ENCODE results near the gene TECPR1.

TECPR1 gene

DNA sequence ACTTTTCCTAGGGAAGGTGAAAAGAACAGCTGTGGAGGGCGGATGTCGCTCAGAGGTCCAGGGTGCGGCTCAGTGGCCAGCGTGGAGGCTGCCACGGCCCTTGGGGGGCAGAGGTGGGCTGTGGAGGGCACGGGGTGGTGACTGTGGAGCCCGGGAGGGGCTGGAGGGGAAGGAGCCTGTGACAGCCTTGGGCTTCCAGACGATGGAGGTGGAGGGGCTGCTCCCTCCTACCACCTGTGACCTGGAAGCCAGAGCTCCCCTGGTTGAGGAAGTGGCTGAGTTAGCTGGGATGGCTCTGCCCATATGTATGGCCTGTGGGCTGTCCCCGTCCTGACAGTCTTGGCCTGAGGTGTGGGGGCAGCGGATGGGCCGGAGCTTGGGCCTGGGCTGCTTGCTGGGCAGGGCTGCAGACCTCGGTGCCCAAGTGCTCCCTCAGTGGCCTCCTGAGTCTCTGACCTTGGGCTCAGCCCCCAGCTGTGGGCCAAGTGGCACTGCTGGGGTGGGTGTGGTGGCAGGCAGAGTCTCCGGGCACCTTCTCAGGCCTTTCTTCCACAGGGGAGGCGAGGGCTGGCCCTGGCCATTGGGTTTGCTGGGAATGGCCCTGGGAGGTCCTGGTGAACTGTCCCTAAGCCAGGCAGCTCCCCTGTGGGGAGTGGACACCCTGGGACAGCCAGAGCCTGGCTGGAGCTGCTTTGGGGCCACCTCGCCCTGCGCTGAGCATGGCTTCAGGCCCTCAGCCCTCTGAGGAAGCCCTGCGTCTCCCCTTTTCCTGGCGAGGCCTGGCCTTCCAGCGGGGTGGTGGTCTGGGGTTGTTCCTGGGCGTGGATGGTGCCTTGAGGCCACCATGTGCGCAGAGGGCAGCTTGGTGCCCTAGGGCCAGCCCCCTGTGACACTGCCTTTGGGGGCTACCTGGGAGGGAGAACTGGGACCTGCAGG is 33.4 kb upstream of the TECPR1 start:
- WGBS, 2 donors (ENCODE audit: extremely low coverage in 2 of 2, insufficient read length in 2 of 2, insufficient replicate concordance in 1 of 2), result no CpG with 5 or more reads among the region's 21 CpGs
- peaks cover 3 to 59% of the 10 kb centered on the region in 2 donors for H3K36me3 ChIP-seq (replicated peaks in 1 of 2; ENCODE audit: control insufficient read depth in 2 of 2, insufficient read depth in 2 of 2, low read length in 2 of 2)
- H2AK5ac ChIP-seq (ENCODE audit: low read depth, low read length), result no peak overlapping the region
- no peak overlapping the region for H3K4ac ChIP-seq (ENCODE audit: low read length)
- peaks cover 37% of the 10 kb centered on the region for H3K79me1 ChIP-seq (ENCODE audit: low read depth, low read length)
- H3K18ac ChIP-seq (ENCODE audit: low read length), result peak overlapping the region; percentile 71
- H3K27ac ChIP-seq (replicated peaks; ENCODE audit: low read length), result no peak overlapping the region
- H3K4me3 ChIP-seq (ENCODE audit: low read length in 2 of 2), result no peak overlapping the region
- no peak for DNase-seq (ENCODE audit: low spot score)
- no peak overlapping the region for H2BK5ac ChIP-seq (ENCODE audit: low read length)
- peaks cover 23 to 29% of the 10 kb centered on the region in 2 donors for H3K4me1 ChIP-seq (ENCODE audit: control insufficient read depth in 2 of 2, insufficient read depth in 1 of 2, low read depth in 1 of 2, low read length in 2 of 2)
- H2BK12ac ChIP-seq (ENCODE audit: low read length), result no peak overlapping the region
- peak overlapping the region; percentile 24 for H3K9ac ChIP-seq (ENCODE audit: low read depth, low read length, poor library complexity)
- no peak overlapping the region for H2BK15ac ChIP-seq (ENCODE audit: low read length)
- H3K9me3 ChIP-seq (replicated peaks in 1 of 2; ENCODE audit: control insufficient read depth in 2 of 2, insufficient read depth in 1 of 2, low read depth in 1 of 2, low read length in 2 of 2), result no peaks in the 10 kb centered on the region
- H4K91ac ChIP-seq (ENCODE audit: low read depth, low read length, poor library complexity), result no peak overlapping the region
- H3K27me3 ChIP-seq (ENCODE audit: control insufficient read depth in 3 of 3, insufficient read depth in 3 of 3, low read depth in 1 of 3, low read length in 3 of 3), result no peaks in the 10 kb centered on the region
- no peak overlapping the region for H2AFZ ChIP-seq (ENCODE audit: low read length)
- peak overlapping the region; percentile 82 for H3K14ac ChIP-seq (ENCODE audit: low read length)
- H3K4me2 ChIP-seq (ENCODE audit: insufficient read depth, low read length, poor library complexity, severe bottlenecking), result no peak overlapping the region
- no peak overlapping the region for H2BK120ac ChIP-seq (ENCODE audit: low read depth, low read length)
- peak overlapping the region; percentile 67 for H3K23ac ChIP-seq (ENCODE audit: low read depth, low read length, poor library complexity)
- H4K8ac ChIP-seq (ENCODE audit: low read depth, low read length), result no peak overlapping the region

DNA sequence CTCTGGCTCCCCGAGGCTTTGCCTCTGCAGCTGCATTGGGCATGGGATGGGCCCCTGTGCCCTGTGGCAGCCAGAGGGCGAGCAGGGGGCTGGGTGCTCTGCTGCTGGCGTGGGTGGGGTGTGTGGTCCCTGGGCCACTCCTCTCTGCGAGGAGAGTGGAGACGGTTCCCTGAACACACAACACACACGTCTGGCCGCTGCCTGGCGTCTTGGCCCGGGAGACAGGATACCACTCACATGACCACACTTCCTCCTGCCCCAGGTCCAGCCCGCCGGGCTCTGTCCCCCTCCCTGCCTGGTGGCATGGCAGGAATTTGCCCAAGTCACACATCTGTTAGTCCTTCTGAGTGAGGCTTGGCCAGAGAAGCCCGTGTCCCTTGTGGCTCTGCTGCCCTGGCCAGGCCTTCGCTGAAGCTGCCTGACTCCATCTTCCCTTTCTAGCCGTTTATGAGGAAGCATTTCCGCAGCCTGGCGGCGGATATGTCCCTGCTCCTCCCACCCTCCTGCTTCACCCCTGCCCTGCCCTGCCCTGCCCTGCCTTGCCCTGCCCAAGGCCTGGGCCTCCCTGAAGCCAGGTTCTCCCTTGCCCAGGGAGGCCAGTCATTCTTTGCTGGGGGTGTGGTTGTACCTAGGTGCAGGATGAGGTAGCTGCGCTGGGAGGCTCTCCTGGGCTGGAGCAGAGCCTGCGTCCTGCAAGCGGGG is 32.5 kb upstream of the TECPR1 start:
- Histone ChIP-seq H3K27ac (replicated peaks; ENCODE audit: low read length) (no peak overlapping the region), H4K91ac (ENCODE audit: low read depth, low read length, poor library complexity) (no peak overlapping the region), H3K9me3 (replicated peaks in 1 of 2; ENCODE audit: control insufficient read depth in 2 of 2, insufficient read depth in 1 of 2, low read depth in 1 of 2, low read length in 2 of 2) (no peaks in the 10 kb centered on the region), H2BK15ac (ENCODE audit: low read length) (no peak overlapping the region), H2BK12ac (ENCODE audit: low read length) (no peak overlapping the region), H3K9ac (ENCODE audit: low read depth, low read length, poor library complexity) (peak overlapping the region; percentile 50), H2AFZ (ENCODE audit: low read length) (no peak overlapping the region), H2BK120ac (ENCODE audit: low read depth, low read length) (no peak overlapping the region), H3K14ac (ENCODE audit: low read length) (no peak overlapping the region), H2BK5ac (ENCODE audit: low read length) (peak overlapping the region; percentile 82), H3K36me3 (replicated peaks in 1 of 2; ENCODE audit: control insufficient read depth in 2 of 2, insufficient read depth in 2 of 2, low read length in 2 of 2) (peaks cover 3 to 54% of the 10 kb centered on the region in 2 donors), H3K27me3 (ENCODE audit: control insufficient read depth in 3 of 3, insufficient read depth in 3 of 3, low read depth in 1 of 3, low read length in 3 of 3) (no peaks in the 10 kb centered on the region), H3K4ac (ENCODE audit: low read length) (no peak overlapping the region), H4K8ac (ENCODE audit: low read depth, low read length) (no peak overlapping the region), H3K18ac (ENCODE audit: low read length) (no peak overlapping the region), H3K4me1 (ENCODE audit: control insufficient read depth in 2 of 2, insufficient read depth in 1 of 2, low read depth in 1 of 2, low read length in 2 of 2) (peaks cover 23 to 29% of the 10 kb centered on the region in 2 donors), H3K4me2 (ENCODE audit: insufficient read depth, low read length, poor library complexity, severe bottlenecking) (no peak overlapping the region), H3K23ac (ENCODE audit: low read depth, low read length, poor library complexity) (peak overlapping the region; percentile 67), H2AK5ac (ENCODE audit: low read depth, low read length) (peak overlapping the region; percentile 52), H3K79me1 (ENCODE audit: low read depth, low read length) (peaks cover 34% of the 10 kb centered on the region), H3K4me3 (ENCODE audit: low read length in 2 of 2) (peak overlapping the region in 1 of 2 donors; percentile 10)
- DNase-seq (ENCODE audit: low spot score), result no peak
- no CpG with 5 or more reads among the region's 20 CpGs for WGBS, 2 donors (ENCODE audit: extremely low coverage in 2 of 2, insufficient read length in 2 of 2, insufficient replicate concordance in 1 of 2)

DNA sequence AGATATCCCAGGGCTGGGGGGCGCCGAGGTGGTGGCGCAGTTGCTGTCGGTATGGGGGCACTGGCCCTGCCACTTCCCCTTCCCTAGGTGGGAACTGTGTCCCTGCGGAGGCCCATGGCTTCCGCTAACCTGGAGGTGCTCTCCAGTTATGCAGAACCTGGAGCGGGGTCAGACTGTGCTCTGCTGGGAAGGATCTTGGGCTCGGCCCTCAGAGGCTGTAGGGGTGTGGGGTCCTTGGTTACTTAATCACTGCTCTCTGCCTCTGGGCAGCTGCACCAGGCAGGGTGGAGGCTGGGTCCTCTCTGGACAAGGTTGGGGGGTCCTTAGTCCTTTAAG is 31.8 kb upstream of the TECPR1 start:
- Histone ChIP-seq H3K36me3 (replicated peaks in 1 of 2; ENCODE audit: control insufficient read depth in 2 of 2, insufficient read depth in 2 of 2, low read length in 2 of 2) (peaks cover 3 to 49% of the 10 kb centered on the region in 2 donors), H3K4me2 (ENCODE audit: insufficient read depth, low read length, poor library complexity, severe bottlenecking) (no peak overlapping the region), H3K14ac (ENCODE audit: low read length) (no peak overlapping the region), H3K18ac (ENCODE audit: low read length) (no peak overlapping the region), H3K79me1 (ENCODE audit: low read depth, low read length) (peaks cover 29% of the 10 kb centered on the region), H2BK12ac (ENCODE audit: low read length) (no peak overlapping the region), H4K8ac (ENCODE audit: low read depth, low read length) (no peak overlapping the region), H3K4ac (ENCODE audit: low read length) (no peak overlapping the region), H4K91ac (ENCODE audit: low read depth, low read length, poor library complexity) (no peak overlapping the region), H2BK120ac (ENCODE audit: low read depth, low read length) (no peak overlapping the region), H2AFZ (ENCODE audit: low read length) (no peak overlapping the region), H2AK5ac (ENCODE audit: low read depth, low read length) (peak overlapping the region; percentile 52), H3K4me3 (ENCODE audit: low read length in 2 of 2) (no peak overlapping the region), H3K9ac (ENCODE audit: low read depth, low read length, poor library complexity) (peak overlapping the region; percentile 44), H3K23ac (ENCODE audit: low read depth, low read length, poor library complexity) (peak overlapping the region; percentile 67), H3K9me3 (replicated peaks in 1 of 2; ENCODE audit: control insufficient read depth in 2 of 2, insufficient read depth in 1 of 2, low read depth in 1 of 2, low read length in 2 of 2) (no peaks in the 10 kb centered on the region), H3K4me1 (ENCODE audit: control insufficient read depth in 2 of 2, insufficient read depth in 1 of 2, low read depth in 1 of 2, low read length in 2 of 2) (peaks cover 26 to 29% of the 10 kb centered on the region in 2 donors), H2BK5ac (ENCODE audit: low read length) (peak overlapping the region; percentile 82), H3K27me3 (ENCODE audit: control insufficient read depth in 3 of 3, insufficient read depth in 3 of 3, low read depth in 1 of 3, low read length in 3 of 3) (no peaks in the 10 kb centered on the region), H2BK15ac (ENCODE audit: low read length) (no peak overlapping the region), H3K27ac (replicated peaks; ENCODE audit: low read length) (no peak overlapping the region)
- no peak for DNase-seq (ENCODE audit: low spot score)
- WGBS, 2 donors (ENCODE audit: extremely low coverage in 2 of 2, insufficient read length in 2 of 2, insufficient replicate concordance in 1 of 2), result no CpG with 5 or more reads among the region's 8 CpGs

Data from neuronal stem cell (in vitro differentiated cells).